Panc1 (cell line): ENCODE measurements around the gene MTHFS.

ENCODE experiments used
- SIN3A ChIP-seq: IDR thresholded peaks from 2 replicates; pipeline ENCODE4 v1.6.1; 2012; ENCODE audit warnings: low read depth, mild to moderate bottlenecking, low read length, moderate library complexity, borderline replicate concordance; ENCODE audit not compliant: insufficient read depth
- TCF7L2 ChIP-seq: IDR thresholded peaks from 2 replicates; pipeline ENCODE4 v1.6.1; 2011; ENCODE audit warnings: mild to moderate bottlenecking, low read depth, low read length, inconsistent platforms
- TF ChIP-seq, protein P1 (sequence below): fragments of 450-650 bp; IDR thresholded peaks from 2 replicates; pipeline ENCODE4 v1.5.1; 2017; ENCODE audit warnings: mild to moderate bottlenecking
- TF ChIP-seq, protein P2 (sequence below), 2 experiments: IDR thresholded peaks; 2 replicates each; pipeline ENCODE4 v1.6.1; 2011 to 2012; ENCODE audit warnings: low read depth in 2 of 2, control low read depth in 1 of 2, low read length in 1 of 2, mild to moderate bottlenecking in 1 of 2, moderate library complexity in 1 of 2; ENCODE audit not compliant: insufficient read depth in 1 of 2

DNA sequence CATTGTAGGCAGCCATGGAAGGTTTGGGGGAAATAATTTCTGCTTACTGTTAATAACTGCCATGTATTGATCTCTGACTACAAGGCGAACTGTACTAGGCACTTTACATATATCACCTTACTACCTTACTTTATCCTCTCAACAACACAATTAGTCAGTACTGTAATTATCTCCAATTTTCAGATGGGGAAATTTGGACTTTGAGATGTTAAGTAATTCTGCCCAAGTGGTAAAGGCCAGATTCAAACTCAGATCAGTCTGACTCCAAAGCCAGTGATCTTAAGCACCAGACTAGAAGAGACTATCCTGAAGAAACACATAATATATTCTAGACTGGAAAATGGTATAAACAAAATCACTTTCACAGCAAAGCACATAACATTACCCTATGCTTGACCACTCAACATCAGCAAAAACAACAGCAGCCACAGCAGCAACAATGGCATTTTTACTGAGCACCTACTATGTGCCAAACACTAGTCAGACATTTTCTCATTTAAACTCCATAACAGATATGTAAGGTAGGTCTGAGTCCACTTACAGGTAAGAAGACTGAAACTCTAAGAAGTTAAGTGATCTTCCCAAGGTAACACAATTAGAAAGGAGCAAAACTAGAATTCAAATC is 13.1 kb downstream of the MTHFS start:
- TF ChIP-seq, protein P1, sequence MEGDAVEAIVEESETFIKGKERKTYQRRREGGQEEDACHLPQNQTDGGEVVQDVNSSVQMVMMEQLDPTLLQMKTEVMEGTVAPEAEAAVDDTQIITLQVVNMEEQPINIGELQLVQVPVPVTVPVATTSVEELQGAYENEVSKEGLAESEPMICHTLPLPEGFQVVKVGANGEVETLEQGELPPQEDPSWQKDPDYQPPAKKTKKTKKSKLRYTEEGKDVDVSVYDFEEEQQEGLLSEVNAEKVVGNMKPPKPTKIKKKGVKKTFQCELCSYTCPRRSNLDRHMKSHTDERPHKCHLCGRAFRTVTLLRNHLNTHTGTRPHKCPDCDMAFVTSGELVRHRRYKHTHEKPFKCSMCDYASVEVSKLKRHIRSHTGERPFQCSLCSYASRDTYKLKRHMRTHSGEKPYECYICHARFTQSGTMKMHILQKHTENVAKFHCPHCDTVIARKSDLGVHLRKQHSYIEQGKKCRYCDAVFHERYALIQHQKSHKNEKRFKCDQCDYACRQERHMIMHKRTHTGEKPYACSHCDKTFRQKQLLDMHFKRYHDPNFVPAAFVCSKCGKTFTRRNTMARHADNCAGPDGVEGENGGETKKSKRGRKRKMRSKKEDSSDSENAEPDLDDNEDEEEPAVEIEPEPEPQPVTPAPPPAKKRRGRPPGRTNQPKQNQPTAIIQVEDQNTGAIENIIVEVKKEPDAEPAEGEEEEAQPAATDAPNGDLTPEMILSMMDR = no peak
- TF ChIP-seq, protein P2, sequence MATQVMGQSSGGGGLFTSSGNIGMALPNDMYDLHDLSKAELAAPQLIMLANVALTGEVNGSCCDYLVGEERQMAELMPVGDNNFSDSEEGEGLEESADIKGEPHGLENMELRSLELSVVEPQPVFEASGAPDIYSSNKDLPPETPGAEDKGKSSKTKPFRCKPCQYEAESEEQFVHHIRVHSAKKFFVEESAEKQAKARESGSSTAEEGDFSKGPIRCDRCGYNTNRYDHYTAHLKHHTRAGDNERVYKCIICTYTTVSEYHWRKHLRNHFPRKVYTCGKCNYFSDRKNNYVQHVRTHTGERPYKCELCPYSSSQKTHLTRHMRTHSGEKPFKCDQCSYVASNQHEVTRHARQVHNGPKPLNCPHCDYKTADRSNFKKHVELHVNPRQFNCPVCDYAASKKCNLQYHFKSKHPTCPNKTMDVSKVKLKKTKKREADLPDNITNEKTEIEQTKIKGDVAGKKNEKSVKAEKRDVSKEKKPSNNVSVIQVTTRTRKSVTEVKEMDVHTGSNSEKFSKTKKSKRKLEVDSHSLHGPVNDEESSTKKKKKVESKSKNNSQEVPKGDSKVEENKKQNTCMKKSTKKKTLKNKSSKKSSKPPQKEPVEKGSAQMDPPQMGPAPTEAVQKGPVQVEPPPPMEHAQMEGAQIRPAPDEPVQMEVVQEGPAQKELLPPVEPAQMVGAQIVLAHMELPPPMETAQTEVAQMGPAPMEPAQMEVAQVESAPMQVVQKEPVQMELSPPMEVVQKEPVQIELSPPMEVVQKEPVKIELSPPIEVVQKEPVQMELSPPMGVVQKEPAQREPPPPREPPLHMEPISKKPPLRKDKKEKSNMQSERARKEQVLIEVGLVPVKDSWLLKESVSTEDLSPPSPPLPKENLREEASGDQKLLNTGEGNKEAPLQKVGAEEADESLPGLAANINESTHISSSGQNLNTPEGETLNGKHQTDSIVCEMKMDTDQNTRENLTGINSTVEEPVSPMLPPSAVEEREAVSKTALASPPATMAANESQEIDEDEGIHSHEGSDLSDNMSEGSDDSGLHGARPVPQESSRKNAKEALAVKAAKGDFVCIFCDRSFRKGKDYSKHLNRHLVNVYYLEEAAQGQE (IDR thresholded peaks at IDR 0.05; ENCODE audit: insufficient read depth in 1 of 2, low read depth in 2 of 2, low read length in 1 of 2) = no peak
- TF ChIP-seq SIN3A = no peak
- no peak for TF ChIP-seq TCF7L2
